ENCODE results near the gene NRP2.

DNA sequence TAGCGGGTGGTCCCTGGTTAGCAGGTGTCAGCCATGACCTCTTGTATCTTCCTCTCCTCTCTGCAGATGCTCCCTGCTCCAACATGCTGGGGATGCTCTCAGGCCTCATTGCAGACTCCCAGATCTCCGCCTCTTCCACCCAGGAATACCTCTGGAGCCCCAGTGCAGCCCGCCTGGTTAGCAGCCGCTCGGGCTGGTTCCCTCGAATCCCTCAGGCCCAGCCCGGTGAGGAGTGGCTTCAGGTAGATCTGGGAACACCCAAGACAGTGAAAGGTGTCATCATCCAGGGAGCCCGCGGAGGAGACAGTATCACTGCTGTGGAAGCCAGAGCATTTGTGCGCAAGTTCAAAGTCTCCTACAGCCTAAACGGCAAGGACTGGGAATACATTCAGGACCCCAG is 60.8 kb downstream of the NRP2 start:
- TF ChIP-seq, protein P1, sequence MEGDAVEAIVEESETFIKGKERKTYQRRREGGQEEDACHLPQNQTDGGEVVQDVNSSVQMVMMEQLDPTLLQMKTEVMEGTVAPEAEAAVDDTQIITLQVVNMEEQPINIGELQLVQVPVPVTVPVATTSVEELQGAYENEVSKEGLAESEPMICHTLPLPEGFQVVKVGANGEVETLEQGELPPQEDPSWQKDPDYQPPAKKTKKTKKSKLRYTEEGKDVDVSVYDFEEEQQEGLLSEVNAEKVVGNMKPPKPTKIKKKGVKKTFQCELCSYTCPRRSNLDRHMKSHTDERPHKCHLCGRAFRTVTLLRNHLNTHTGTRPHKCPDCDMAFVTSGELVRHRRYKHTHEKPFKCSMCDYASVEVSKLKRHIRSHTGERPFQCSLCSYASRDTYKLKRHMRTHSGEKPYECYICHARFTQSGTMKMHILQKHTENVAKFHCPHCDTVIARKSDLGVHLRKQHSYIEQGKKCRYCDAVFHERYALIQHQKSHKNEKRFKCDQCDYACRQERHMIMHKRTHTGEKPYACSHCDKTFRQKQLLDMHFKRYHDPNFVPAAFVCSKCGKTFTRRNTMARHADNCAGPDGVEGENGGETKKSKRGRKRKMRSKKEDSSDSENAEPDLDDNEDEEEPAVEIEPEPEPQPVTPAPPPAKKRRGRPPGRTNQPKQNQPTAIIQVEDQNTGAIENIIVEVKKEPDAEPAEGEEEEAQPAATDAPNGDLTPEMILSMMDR (IDR thresholded peaks at IDR 0.05; ENCODE audit: low read depth, low read length, missing input control): no peak
- TF ChIP-seq RAD21 (IDR thresholded peaks at IDR 0.05) (no peak), EGR1 (IDR thresholded peaks at IDR 0.05; ENCODE audit: low read depth in 2 of 2) (no peak), JUND (IDR thresholded peaks at IDR 0.05) (no peak), YY1 (IDR thresholded peaks at IDR 0.05) (no peak), TAF1 (conservative IDR thresholded peaks at IDR 0.05) (no peak), SP1 (IDR thresholded peaks at IDR 0.05) (no peak), GABPA (IDR thresholded peaks at IDR 0.05 in 1 of 2, conservative IDR thresholded peaks at IDR 0.05 in 1 of 2) (no peak)
- TF ChIP-seq, protein P2, sequence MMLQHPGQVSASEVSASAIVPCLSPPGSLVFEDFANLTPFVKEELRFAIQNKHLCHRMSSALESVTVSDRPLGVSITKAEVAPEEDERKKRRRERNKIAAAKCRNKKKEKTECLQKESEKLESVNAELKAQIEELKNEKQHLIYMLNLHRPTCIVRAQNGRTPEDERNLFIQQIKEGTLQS (IDR thresholded peaks at IDR 0.05): no peak
- TF ChIP-seq, protein P3, sequence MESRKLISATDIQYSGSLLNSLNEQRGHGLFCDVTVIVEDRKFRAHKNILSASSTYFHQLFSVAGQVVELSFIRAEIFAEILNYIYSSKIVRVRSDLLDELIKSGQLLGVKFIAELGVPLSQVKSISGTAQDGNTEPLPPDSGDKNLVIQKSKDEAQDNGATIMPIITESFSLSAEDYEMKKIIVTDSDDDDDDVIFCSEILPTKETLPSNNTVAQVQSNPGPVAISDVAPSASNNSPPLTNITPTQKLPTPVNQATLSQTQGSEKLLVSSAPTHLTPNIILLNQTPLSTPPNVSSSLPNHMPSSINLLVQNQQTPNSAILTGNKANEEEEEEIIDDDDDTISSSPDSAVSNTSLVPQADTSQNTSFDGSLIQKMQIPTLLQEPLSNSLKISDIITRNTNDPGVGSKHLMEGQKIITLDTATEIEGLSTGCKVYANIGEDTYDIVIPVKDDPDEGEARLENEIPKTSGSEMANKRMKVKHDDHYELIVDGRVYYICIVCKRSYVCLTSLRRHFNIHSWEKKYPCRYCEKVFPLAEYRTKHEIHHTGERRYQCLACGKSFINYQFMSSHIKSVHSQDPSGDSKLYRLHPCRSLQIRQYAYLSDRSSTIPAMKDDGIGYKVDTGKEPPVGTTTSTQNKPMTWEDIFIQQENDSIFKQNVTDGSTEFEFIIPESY (IDR thresholded peaks at IDR 0.05): no peak
- TF ChIP-seq, protein P4, sequence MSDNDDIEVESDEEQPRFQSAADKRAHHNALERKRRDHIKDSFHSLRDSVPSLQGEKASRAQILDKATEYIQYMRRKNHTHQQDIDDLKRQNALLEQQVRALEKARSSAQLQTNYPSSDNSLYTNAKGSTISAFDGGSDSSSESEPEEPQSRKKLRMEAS (IDR thresholded peaks at IDR 0.05): no peak
- TF ChIP-seq, protein P5, sequence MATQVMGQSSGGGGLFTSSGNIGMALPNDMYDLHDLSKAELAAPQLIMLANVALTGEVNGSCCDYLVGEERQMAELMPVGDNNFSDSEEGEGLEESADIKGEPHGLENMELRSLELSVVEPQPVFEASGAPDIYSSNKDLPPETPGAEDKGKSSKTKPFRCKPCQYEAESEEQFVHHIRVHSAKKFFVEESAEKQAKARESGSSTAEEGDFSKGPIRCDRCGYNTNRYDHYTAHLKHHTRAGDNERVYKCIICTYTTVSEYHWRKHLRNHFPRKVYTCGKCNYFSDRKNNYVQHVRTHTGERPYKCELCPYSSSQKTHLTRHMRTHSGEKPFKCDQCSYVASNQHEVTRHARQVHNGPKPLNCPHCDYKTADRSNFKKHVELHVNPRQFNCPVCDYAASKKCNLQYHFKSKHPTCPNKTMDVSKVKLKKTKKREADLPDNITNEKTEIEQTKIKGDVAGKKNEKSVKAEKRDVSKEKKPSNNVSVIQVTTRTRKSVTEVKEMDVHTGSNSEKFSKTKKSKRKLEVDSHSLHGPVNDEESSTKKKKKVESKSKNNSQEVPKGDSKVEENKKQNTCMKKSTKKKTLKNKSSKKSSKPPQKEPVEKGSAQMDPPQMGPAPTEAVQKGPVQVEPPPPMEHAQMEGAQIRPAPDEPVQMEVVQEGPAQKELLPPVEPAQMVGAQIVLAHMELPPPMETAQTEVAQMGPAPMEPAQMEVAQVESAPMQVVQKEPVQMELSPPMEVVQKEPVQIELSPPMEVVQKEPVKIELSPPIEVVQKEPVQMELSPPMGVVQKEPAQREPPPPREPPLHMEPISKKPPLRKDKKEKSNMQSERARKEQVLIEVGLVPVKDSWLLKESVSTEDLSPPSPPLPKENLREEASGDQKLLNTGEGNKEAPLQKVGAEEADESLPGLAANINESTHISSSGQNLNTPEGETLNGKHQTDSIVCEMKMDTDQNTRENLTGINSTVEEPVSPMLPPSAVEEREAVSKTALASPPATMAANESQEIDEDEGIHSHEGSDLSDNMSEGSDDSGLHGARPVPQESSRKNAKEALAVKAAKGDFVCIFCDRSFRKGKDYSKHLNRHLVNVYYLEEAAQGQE (IDR thresholded peaks at IDR 0.05): no peak
